GM12891 (cell line): ENCODE measurements around the gene LONP2.

Experiments
- POLR2A ChIP-seq: IDR thresholded peaks from 2 replicates; pipeline ENCODE4 v1.6.1; 2011; ENCODE audit warnings: low read depth, low read length, control low read depth
- POLR2AphosphoS5 ChIP-seq: IDR thresholded peaks from 2 replicates; pipeline ENCODE4 v1.6.1; 2011; ENCODE audit warnings: low read depth, low read length, control low read depth
- POU2F2 ChIP-seq: IDR thresholded peaks from 2 replicates; pipeline ENCODE4 v1.6.1; 2011; ENCODE audit warnings: low read depth, mild to moderate bottlenecking, control low read depth, low read length, moderate library complexity
- TAF1 ChIP-seq: IDR thresholded peaks from 2 replicates; pipeline ENCODE4 v1.6.1; 2011; ENCODE audit warnings: low read depth, low read length, control low read depth

DNA sequence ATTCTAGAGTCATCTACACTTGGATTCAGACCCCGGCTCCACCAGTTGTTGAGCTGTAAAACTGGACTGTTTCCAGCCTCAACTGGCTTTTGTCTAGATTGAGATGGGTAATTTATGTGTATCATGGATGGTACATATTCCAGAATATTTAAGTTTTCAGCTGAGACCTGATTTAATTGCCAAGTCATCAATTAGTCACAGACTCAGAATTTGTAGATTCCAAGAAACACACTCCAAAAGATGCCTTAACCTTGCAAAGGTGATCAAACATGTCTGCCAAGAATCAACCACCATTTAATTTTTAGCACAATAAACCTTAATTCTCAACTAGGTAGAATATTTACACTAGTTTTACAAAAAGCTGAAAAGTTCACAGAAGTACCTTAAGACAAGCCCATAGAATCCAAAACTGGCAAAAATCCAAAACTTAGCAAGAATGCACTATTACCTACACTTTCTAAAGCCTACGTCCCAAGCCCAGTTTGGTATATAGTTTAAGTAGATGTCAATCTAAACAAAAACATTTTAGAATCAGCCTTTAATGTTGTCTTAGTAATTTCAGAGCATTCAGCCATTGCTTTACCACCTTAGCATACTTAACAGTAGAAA is 123.4 kb downstream of the LONP2 start:
- no peak for TF ChIP-seq POLR2AphosphoS5
- TF ChIP-seq POLR2A, result no peak
- no peak for TF ChIP-seq POU2F2
- TF ChIP-seq TAF1, result no peak
